Measurements from ENCODE around the gene CAMKK2. TPM values are rescaled to one million over a fixed set of nuclear protein-coding genes. Genes with fewer than 3 reads are reported as not detected.
"Not testable (repeated sequence)": the region's sequence is repeated elsewhere in the genome, so short reads cannot be mapped to it uniquely, and the experiment has no call there.

CAMKK2 gene
- 41.6 TPM for total RNA-seq

DNA sequence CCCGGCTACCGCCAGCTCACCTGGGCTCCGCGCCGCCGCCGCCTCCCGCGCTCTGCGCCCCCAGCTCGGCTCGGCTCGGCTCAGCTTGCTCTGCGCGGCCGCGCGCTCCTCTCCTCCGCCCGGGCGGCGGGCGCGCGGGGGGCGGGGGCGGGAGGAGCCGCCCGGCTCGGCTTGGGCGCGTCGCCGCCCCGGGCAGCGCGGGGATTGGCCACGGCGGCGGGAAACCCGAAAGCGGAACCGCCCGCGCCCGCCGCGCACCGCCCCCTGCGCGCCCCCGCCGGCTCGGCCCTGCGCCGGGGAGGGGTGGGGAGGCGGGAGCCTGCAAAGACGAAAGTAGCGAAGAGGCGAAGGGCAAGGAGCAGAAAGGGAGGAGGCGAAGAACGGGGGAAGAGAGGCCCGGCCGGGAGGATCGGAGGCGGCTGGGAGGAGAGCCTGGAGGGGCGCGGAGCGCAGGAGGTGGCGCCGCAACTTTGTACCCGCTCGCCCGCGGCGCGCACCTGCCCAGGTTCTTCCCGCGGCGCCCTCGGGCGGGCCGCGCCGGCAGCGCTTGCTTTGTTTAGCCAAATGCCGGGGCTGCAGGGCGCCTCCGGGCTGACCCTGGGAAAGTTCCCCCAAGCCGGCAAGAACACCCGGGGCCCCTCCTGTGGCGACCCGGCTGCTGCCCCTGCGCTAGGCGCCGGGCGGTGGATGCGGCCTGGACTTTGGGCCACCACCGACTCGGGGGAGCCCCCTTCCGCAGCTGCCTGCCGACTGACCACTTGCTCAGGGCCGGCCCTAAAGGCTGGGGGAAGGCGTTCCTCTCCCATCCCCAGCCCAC is at the start of gene CAMKK2:
TSS of gene CAMKK2 (minus strand) at position 92 of the 817 bp plus-strand sequence. CDS start 22,183 bp downstream, outside the sequence.
- DNase-seq = peak; percentile 79

DNA sequence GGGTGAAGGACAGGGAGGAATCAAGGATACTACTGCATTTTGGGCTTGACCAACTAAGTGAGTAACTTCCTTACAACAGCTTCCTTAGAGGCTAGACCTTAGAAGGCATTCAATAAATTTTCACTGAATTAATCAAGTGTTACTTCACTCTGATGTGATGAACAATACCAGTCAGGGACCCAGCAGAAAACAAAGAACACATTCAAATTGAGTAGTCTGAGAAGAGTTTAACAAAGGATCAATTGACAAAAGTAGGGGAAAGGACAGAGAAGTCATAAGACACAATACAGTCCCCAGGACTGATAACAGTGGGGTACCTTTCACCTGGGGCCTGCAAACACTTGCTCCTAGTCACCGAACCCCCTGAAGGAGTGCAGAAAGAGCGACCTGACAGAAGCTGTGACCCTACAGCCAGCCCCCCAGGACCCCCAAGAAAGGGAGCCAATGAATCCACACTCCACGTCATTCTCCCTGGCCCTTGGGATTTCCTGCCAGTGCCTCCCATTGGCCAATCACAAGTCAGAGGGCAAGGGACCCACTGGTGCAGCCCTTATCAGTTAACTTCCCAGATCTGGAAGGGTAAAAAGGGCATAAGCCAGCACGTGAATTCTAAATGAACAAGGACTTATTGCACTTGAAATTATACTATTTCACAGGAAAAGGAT is 48.8 kb upstream of the CAMKK2 start:
- DNase-seq = no peak

DNA sequence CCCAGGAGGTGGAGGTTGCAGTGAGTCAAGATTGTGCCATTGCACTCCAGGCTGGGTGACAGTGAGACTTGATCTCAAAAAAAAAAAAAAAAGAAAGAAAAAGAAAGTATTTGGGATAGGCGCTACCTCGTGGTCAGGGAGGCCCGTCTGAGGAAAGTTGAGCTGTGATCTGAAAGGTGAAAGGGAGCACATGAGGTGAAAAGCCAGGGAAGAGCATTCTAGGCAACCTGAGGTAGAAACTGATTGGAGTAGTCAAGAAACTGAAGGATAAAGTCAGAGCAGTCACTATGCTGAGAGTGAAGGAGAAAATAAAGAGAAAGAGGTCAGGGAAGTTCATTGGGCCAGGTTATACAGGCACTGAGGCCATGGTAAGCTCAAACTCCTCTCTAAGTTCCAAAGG is 48.0 kb upstream of the CAMKK2 start:
- DNase-seq = no peak

DNA sequence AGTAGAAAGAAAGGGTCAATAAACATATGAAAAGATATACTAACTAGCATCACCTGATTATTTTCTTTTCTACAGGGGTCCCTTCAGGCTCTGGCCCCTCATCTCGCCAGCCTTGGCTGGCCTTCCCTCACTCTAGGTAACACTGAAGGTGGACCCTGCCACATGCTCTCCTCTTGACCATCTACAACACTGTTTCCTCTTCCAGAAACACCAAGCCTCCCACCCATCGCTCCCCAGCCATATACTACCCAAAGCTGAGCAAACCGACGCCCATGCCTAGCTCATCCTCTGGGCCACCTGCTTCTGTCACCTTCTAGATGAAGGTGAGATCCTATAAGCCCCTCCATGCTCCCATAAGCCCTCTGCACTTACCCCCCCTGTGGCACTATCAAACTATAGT is 40.9 kb upstream of the CAMKK2 start:
- DNase-seq = no peak

DNA sequence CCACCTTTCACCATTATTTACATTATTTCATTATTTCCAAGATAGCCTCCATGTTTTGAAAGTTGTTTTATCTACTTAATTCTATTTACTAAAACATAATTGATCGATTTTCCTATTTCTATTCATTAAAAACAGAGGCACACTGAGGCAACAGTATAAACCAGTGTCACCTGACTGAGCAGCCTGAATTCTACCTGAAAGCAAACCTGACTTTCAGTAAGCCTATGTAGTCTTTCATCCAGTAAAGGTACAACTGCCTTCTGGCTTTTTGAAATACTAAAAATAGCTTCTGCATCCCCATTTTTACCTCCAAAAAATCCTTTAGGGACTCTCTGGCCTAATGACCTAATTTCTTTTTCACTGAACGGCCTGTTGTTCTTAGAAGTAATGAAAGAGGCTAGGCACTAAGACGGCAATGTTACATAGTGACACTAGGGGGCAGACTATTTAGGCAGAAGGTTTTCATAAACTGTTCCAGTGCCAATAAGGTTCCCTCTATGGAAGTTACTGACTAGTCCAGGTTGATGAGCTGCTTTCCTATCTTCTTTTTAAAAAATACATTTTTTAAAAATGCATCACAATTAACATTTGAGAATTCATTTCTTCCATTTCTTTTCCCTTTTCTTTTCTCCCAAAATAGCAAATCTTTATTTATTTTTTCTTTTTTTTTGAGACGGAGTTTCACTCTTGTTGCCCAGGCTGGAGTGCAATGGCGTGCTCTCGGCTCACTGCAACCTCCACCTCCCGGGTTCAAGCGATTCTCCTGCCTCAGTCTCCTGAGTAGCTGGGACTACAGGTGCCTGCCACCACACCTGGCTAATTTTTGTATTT is 38.2 kb upstream of the CAMKK2 start:
- peak; percentile 2 for DNase-seq

DNA sequence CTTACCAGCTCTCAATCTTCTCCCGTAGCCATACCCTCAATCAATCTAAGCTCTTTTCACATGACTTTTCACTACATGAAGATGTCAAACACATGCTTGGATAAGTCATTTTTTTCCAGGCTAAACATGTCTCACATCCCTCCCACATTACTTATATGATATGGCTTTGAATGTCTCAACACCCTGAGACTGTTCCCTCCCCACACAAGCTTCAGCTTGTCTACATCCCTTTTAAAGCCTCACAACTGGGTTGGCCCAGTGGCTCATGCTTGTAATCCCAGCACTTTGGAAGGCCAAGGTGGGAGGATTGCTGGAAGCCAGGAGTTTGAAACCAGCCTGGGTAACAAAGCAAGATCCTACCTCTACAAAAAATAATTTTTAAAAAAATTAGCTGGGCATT is 37.2 kb upstream of the CAMKK2 start:
- no peak for DNase-seq

DNA sequence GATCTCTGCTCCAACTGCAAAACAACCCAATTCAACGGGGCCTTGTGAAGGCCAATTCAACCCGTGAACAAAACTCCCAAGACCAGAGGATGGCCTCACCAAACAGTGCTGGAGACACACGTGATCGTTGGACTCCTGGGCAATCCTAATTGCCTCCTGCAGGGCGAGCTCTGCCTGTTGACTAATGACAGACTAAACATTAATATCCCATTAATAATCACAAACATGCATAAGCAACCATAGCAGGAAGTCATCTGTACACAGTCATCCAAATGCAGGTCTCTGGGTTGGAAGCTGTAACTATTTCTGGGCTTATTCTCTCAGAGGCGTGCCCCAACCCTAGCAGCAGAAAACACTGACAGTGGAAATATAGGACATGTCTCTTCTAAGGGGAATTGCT is 34.7 kb upstream of the CAMKK2 start:
- DNase-seq = no peak

DNA sequence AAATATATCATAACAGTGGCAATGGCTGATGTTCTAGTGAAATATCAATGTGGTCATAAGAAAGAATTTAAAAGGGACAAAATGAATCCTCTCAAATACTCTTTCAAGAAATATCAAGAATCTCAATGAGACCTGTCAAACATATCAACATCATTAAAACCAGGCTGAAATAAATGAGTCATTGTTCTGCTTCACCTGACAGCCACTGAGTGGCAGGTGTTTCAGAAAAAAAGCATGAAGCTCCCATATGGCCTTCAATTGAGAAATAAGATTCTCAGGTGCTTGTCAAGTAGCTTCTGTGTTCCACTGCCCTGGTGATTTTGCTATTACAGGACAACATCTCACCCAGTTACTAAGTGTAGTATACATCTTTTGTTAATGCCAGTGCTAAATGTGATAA is 34.2 kb upstream of the CAMKK2 start:
- no peak for DNase-seq

DNA sequence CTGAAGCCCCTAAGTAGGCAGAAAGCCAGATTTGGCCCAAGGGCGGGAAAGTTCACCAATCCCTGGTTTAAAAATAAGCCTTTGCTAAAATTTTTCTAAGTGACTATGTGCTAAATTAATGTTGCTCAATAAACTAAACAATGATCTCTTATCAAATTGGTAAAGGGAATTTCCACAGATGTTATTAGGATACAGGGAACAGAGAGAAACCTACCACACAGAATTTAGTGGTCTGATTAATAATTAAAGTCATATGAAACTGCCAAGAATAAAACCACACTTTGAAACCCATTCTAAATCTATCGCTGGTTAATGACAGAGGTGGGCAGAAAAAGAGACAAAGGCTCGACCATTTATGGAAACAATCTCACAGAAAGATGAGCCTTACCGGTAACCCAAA is 33.7 kb upstream of the CAMKK2 start:
- no peak for DNase-seq

DNA sequence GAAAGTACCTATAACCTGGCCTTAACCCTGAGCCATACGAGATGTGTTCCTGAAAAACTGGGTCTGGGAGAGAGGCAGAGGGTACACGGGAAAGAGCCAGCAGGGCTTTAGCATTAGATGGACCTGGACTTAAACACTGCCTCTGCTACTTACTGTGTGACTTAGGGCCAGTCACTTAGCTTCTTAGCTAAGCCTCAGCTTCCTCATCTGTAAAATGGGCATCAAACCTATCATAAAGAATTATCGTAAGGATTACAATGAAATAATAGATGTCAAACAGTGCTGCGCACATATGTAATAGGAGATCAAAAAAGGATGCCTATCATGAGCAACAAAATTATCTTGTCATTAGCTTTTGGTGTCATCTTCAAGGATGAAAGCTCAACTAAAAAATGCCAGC is 32.1 kb upstream of the CAMKK2 start:
- DNase-seq = no peak

DNA sequence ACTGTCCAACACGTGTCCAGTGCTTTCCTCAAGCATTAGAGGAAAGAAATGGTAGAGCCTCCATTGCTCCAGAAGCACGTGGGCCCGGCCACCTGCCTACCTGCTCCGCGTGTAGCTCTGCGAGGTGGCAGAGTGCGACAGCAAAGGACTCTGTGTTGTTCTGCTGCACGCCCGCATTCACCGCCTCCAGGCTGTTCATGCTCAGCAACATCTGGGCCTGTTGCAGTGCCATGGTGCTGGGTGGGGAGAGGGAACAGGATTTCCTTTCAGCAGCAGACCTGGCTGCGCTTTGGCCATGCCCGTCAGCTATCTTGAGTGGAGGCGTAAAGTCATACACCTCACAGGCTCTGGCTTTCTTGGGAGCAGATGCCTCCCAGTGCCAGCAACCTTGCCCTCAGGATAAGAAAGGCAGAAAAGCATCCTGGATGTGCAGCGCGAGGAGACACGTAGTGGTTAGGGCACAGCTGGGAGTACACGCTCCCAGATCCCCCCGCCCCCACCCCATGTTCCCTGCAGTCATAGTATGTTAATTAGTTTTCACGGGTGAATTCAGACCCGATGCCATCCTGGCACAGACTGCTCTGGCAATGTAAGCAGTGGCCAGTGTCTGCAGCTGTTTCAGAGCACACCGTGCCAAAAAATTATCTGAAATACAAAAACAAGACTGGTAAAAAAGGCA is 30.6 kb upstream of the CAMKK2 start:
- DNase-seq = peak; percentile 66

DNA sequence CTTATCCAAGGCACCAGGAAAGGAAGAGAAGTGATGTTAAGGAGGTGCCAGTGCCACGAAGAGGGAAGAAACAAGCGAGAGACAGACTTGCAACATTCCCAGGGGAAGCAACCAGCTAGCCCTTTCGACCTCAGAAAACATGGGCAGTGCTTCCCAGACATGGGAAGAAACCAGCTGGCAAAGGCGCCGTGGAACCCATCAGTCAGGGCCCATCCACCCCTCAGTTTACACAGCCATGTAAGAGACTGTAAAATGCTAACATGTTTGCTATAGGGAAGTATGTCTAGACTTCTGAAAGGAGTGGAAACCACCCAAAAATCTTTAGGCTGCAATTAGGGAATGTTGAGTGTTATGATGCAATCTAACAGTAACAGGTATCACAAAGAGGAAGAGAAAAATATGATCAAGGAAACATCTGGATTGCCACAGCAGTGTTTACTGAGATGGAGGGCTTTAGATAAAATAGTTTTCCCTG is 29.4 kb upstream of the CAMKK2 start:
- no peak for DNase-seq

DNA sequence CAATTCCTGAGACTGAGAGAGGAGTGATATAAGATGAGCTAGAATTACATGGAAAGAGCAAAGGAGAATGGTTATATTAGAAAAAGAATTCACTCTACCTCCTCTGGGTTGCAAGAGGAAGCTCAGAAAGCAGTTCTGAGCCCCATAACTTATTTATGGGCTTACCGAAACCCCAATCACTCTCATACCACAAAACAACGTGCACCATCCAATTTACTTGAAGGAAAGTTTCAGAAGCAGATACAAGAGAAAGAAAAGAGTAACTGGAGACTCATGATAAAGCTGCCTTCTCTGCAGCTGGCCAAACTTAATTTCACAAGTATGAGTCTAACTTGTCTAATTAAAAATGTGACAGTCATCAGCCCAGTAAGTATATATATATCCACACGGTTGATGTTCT is 27.4 kb upstream of the CAMKK2 start:
- no peak for DNase-seq

DNA sequence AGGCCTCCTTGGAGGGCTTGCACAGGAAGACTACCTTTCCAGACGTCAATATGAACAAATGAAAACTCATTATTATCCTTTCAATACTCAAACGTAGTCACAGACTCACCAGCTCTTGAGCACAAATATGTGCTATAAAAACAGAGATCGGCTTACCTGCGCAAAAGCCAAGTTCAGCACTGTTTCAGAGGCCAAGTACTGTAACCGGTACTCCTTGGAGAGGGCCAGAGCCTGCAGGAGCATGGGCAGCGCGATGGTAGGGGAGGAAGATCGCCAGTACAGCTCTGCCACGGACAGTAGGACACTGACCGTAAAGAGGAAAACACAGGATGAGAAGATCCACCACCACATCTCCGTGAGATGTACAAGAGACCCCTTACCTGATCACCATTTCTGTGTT is 21.6 kb upstream of the CAMKK2 start:
- DNase-seq = no peak

DNA sequence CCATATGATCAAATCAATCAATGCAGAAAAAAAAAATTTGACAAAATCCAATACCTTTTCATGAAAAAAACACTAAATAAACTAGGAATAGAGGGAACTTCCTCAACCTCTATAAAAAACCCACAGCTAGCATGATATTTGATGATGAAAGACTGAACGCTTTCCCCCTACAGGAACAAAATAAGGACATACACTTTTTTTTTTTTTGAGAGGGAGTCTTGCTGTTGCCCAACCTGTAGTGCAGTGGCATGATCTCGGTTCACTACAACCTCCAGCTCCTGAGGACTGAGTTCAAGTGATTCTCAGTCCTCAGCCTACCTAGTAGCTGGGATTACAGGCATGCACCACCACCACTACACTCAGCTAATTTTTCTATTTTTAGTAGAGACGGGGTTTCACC is 17.9 kb upstream of the CAMKK2 start:
- no peak for DNase-seq

DNA sequence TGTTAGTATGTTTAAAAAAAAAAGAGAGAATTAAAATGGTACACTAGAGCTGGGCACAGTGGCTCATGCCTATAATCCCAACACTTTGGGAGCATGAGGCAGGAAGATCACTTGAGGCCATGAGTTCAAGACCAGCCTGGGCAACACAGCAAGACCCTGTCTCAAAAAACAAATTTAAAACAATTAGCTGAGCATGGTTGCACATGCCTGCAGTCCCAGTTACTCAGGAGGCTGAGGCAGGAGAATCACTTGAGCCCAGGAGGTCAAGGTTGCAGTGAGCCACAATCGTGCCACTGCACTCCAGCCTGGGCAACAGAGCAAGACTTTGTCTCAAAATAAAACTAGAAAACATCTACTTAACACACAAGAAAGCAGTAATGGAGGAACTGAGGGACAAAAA is 13.7 kb upstream of the CAMKK2 start:
- not testable (repeated sequence) for DNase-seq

DNA sequence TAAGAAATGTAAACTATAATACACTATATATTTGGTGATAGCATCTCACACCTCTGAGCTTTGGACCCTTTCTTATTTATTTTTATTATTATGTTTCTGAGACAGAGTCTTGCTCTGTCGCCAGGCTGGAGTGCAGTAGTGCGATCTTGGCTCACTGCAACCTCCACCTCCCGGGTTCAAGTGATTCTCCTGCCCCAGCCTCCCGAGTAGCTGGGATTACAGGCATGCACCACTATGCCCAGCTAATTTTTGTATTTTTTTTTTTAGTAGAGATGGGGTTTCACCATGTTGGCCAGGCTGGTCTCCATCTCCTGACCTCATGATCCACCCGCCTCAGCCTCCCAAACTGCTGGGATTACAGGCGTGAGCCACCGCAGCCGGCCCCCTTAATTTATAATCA is 10.9 kb upstream of the CAMKK2 start:
- DNase-seq = not testable (repeated sequence)

DNA sequence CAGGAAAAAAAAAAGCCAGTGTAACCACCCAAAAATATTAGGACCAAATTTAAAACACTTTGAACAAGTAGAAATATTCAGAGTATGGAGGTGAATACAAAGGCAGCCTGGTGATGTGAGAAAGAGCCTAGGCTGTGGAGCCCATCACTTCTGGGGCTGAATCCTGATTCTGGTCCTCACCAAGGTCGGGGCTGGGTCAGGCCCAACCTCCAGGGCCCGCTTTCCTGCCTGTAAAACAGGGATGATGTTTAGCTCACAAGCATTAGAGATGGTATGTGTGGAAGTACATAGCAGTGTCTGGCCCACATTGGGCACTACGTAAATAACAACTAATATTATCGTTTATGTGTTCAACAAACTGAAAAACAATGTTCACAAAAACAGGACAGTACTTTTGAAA is 7.8 kb upstream of the CAMKK2 start:
- no peak for DNase-seq

DNA sequence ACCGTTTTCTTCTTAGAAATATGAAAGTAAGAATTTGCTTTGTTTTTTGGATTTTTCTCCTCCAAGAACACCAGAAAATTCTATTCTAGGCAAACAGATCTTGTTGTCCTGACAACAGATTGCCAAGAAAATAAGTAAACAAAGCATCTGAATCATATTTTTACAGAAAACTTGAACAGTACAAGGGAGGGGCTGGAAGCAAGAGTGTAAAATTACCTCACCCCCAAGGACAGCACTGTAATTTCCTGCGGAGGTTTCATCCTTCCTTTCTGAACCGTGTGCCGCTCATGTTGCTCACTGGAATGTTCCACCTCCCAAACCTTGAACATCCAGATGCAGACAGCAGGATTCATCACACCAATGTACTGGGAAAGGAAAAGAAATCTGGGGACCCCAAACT is 5.4 kb upstream of the CAMKK2 start:
- no peak for DNase-seq

DNA sequence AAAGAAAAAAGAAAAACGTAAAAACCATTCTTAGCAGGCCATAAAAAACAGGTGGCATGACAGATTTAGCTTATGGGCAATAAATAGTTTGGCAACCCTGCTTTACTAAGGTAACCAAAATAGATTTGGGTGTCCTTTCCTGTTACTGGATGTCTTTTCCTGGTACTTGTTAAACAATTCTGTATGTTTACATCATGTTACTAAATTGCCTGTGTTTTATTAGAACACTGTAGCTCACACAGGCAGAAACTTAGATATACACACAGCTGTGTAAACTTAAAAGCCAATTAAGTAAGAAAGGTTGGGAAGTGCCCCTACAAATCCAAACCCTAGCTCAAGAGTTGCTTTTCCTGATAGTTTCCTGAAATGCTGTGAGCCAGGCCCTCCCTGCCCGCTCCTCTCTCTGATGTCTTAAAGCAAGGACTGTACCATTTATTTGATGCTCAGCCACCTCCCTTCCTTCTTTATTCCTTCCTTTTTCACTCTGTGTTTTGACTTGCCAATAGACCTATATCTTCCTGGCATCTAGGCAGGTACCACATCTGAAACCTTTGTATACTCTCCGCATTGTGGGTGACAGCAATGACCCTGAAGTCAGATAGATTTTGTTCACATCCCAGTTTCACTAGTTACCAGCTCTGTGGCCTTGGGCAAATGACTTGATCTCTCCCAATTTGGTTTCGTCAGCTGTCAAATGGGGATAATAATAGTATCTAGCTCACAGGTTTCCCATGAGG is 3.7 kb upstream of the CAMKK2 start:
- no peak for DNase-seq

DNA sequence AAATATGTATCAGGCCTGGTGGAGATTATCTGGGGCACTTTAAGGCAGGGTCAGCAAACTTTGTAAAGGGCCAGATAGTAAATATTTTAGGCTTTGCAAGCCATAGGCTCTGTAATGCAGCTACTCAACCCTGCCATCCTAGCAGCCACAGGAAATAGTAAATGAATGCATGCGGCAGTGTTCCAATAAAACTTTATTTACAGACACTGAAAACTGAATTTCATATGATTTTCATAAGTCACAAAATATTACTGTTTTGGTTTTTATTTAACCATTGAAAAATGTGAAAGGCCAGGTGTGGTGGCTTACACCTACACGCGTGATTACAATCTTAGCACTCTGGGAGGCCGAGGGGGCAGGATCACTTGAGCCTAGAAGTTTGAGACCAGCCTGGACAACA is 3.2 kb upstream of the CAMKK2 start:
- DNase-seq = no peak

DNA sequence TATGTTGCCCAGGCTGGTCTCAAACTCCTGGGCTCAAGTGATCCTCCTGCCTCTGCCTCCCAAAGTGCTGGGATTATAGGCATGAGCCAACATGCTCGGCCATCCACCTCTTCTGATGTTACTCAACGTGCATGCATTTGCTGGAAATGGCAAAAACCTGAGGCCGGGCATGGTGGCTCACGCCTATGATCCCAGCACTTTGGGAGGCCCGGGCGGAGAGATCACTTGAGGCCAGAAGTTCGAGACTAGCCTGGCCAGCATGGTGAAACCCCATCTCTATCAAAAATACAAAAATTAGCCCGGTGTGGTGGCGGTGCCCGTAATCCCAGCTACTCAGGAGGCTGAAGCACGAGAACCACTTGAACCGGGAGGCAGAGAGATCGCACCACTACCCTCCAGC is 1.9 kb upstream of the CAMKK2 start:
- not testable (repeated sequence) for DNase-seq

Measured in occipital lobe (tissue), 2 donors.